Measurements from ENCODE around the gene PRKAB1.

PRKAB1 gene

DNA sequence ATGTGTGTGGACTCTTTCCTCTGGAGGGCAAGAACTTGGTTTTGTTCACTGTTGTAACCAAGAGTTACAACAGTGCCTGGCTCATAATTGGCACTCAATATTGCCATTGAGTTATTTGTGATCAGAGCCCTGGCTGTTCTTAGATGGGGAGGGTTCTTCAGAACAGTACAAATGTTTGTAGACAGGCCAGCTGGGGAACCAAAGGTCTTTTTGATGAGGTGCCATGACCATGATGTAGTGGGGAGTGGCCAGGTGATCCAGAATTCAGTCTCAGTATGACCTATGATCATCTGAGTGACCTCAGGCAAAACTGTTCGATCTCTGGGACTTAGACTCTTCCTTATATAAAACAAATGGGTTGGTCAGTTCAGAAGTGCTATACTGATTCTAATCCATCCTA lies 3.3 kb upstream of the PRKAB1 start:
- DNase-seq = no peak

GRCh38 chr12:119665164-119665929 lies 2.6 kb upstream of the PRKAB1 start:
- DNase-seq = no peak

- no peak for DNase-seq
Measured at GRCh38 chr12:119666226-119666795, 1.6 kb upstream of the PRKAB1 start.

- DNase-seq = no peak
Measured at GRCh38 chr12:119666900-119667576, 895 bp upstream of the PRKAB1 start.

- DNase-seq = no peak
Measured at GRCh38 chr12:119668324-119668841, 450 bp downstream of the PRKAB1 start.

DNA sequence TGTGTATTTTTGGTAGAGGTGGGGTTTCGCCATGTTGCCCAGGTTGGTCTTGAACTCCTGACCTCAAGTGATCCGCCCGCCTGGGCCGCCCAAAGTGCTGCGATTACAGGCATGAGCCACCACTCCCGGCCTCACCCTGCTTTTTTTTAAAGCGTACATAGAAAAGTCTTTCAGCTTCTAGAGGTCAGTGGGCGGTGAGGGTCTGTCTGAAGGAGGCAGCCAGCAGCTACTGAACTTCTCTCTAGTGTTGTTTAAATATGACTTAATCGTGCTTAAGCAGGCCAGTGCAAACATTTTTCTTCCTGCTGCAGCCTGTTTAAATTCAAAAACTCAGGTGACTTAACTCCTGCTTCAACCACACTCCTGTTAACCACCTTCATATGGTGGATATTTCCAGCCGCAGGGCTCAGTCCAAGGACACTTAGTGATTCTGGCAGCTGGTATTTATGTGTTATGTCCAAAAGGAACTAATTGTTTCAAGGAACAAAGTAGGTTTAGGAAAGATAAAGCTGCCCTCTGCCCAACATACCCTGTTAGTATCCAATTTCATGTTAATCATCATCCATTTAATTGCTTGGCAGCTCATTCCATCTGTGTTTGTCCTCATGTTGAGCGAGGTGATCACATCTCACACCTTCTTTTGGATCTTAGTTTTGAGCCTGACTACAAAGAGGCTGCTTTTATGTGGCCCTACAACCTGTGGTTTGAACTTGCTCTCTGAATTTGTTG lies 2.0 kb downstream of the PRKAB1 start:
- no peak for DNase-seq

- no peak for DNase-seq
Measured at GRCh38 chr12:119671070-119671469, 3.1 kb downstream of the PRKAB1 start.

GRCh38 chr12:119672194-119672593 lies 4.3 kb downstream of the PRKAB1 start:
- no peak for DNase-seq

- DNase-seq = no peak
Measured at GRCh38 chr12:119673634-119674033, 5.7 kb downstream of the PRKAB1 start.

DNA sequence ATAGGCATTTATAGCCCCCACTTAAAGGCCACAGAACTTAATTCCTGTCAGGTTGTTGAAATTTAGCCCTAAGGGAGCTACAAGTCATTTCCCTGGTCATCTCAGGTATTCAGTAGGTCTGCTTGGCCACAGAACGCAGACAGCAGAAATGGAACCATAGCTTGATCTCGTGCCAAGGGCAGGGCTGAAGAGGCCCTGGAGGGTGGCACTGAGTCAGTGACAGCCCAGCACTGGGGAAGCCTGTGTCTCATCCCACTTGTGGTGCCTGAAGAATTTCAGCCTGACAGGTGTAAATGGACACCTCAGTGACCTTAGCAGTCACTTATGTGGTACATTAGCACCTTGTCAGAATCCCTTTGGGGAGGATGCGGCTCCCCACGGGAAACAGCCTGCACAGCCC lies 6.6 kb downstream of the PRKAB1 start:
- DNase-seq = no peak

GRCh38 chr12:119676022-119676421 lies 8.1 kb downstream of the PRKAB1 start:
- DNase-seq = no peak

- DNase-seq = no peak
Measured at GRCh38 chr12:119676573-119676972, 8.6 kb downstream of the PRKAB1 start.

DNA sequence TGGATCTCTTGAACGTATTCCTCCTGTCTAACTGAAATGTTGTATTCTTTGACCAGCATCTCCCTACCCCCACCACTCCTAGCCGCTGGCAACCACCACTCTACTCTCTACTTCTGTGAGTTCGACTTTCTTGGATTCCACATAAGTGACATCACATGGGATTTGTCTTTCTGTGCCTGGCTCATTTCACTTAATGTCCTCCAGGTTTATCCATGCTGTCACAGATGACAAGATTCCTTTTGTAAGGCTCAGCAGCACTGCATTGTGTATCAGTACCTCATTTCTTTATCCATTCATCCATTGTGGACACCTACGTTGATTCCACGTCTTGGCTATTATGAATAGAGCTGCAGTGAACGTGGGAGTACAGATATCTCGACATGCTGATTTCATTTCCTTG lies 10.5 kb downstream of the PRKAB1 start:
- DNase-seq = no peak

DNA sequence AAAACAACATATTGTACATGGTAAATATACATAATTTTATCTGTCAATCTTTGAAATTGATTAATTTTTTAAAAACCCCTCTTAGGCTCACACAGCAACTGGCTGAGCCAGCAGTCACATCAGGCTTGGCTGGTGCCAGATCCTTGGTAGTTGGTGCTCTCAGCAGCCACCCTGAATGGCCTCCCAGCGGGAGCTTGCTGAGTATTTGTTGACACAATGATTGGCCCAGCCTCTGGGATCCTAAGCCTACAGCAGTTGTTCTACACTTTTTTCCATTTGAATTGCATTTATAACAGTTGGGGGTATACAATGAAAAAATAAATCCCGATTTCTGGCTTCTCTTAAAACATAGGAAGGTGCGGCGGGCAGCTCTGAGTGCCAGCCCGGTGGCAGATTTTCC lies 11.1 kb downstream of the PRKAB1 start:
- DNase-seq = no peak

GRCh38 chr12:119679490-119679889 lies 11.6 kb downstream of the PRKAB1 start:
- no peak for DNase-seq

- no peak for DNase-seq
Measured at GRCh38 chr12:119681111-119681510, 13.2 kb downstream of the PRKAB1 start.

DNA sequence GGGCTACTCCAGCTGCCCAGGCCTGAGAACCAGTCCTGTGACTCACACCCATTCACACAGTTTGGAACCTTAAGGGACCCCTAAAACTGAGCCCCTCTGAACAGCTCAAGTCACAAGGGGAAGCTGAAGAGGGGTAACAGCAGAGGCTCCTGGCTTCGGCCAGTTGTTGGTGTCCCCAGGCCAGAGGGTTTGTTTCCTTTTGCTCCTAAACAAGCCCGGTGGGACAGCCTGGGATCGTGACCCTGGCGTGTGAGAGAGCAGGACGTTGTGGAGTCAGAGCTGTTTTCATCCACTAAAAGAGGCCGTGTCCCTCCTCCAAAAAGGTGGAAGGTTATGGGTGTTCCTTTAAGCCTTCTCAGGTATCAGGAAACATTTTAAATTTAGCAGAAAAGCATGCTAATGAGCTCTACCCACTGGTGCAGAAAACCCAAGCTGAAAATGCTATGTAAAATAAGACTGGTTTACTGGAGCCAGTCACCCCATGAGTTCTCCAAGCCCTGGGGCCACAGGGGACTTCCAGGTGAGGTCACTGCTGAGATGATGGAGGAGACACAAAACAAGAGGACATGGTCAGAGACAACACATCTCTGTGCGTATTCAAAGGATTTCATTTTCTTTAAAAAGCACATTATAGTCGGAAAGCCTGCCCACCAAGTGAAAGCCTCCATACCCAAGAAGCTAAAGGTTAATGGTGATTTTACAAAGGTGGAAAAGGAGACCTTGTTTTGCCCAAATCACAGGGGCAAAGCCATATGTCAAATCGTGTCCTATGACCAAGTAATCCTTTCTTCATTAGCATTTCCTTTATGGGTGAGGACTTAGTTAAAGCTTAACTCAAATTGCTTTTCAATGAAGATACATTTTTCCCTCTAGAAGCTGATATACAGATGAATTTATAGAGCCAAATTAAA lies 14.1 kb downstream of the PRKAB1 start:
- DNase-seq = no peak

GRCh38 chr12:119682639-119683252 lies 14.8 kb downstream of the PRKAB1 start:
- no peak for DNase-seq

DNA sequence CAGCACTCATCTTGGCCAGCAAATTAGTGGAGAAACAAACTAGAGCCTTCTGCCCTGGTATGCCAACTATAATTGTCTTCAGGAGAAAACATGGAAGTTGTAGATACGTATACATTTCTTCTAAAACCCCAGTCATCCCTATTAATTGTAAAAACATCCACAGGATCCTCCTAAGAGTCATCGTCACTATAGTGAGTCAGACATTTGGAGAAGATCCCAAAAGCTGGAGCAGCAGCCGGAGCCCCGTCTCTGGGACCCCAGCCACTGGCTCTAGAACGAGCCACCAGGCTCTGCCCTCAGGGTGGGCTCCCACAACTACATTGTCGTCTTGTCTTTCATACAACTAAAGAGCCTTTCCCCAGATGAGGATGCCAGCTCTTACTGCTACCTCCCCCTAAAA lies 15.5 kb downstream of the PRKAB1 start:
- no peak for DNase-seq

DNA sequence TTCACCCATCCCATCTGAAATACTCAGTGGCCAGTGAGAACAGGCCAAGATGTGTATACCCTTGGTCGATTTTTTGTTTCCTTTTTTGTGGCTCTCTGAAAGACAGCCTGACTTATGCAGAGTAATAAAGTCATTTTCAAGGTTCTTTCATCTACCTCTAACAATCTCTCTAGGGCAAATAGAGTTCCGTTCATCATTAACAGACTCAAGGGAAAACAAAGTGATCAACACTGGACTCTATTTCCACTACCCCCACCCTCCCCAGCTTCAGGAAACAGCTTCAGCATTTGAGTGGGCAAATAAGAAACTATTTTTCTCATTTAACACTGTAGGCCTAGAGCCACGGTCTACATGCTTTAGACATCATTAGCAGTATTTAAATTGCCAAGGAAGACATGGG lies 15.9 kb downstream of the PRKAB1 start:
- DNase-seq = no peak

GRCh38 chr12:119684711-119685369 lies 16.9 kb downstream of the PRKAB1 start:
- no peak for DNase-seq

Measured in activated CD4-positive, alpha-beta T cell treated with anti-CD3 and anti-CD28 coated beads for 4 hours (primary cell).